Glomerular visceral epithelial cell (primary cell): ENCODE measurements around the gene LIAS.

Experiments used
- DNase-seq: peaks from one replicate; pipeline ENCODE4 v3.0.0-alpha.2; 2016; ENCODE audit errors: extremely low spot score

LIAS gene

DNA sequence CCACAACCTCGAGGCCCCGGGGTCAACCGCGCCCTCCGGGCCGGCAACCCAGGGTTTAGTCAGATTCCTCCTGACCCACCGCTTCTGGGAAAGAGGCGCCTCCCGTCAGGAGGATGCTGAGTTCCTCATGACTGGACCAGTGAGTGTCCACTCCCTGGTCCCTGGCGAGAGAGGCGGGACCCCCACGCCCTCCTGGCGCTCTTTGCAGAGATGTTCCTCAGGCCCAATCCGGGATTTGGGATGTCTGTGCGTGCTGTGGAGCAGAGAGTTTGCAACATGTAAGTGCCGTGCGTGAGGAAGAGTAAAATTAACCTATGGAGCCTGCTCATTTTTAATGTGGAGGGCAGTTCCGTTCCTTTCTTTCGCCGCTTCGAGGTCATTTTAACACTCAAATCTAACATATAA is 69.2 kb downstream of the LIAS start:
- no peak for DNase-seq
